ENCODE data around the gene SCYGR6.

DNA sequence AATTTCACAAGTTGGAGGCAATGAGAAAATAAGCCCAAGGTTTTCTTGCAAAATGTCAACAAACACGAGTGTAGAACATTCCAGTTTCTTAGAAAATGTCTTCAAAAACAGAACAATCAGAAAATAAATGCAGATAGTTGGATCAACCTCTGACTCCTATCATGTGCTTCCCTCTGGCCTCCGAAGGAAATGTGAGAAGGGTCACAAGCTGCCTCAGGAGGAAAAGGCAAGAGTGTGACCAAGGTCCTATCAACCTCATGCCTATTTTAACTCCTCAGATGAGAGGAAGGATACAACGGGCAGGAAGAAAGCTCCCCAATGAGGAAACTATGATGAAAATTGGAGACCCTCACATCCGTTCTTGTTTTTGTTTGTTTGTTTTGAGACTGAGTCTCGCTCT is 50.1 kb downstream of the SCYGR6 start:
- TF ChIP-seq, protein P1, sequence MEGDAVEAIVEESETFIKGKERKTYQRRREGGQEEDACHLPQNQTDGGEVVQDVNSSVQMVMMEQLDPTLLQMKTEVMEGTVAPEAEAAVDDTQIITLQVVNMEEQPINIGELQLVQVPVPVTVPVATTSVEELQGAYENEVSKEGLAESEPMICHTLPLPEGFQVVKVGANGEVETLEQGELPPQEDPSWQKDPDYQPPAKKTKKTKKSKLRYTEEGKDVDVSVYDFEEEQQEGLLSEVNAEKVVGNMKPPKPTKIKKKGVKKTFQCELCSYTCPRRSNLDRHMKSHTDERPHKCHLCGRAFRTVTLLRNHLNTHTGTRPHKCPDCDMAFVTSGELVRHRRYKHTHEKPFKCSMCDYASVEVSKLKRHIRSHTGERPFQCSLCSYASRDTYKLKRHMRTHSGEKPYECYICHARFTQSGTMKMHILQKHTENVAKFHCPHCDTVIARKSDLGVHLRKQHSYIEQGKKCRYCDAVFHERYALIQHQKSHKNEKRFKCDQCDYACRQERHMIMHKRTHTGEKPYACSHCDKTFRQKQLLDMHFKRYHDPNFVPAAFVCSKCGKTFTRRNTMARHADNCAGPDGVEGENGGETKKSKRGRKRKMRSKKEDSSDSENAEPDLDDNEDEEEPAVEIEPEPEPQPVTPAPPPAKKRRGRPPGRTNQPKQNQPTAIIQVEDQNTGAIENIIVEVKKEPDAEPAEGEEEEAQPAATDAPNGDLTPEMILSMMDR (IDR thresholded peaks at IDR 0.05) = no peak
- no peak for TF ChIP-seq POLR2AphosphoS5 (IDR thresholded peaks at IDR 0.05)
